OCI-LY7 (cell line): ENCODE results near the gene PCNX3. TPM values are rescaled to one million over a fixed set of nuclear protein-coding genes. Genes with fewer than 3 reads are reported as not detected.
"Not testable (repeated sequence)": the region's sequence is repeated elsewhere in the genome, so short reads cannot be mapped to it uniquely, and the experiment has no call there.

Source experiments
- BruUV-seq: library from RNA; stranded (reverse); fragments of 400-500 nt; replicated peaks from 2 replicates; lab custom pipeline; 2021; lab: Mats Ljungman, UMichigan
- CTCF ChIA-PET: fragments of 300-600 bp; sonication (Branson Sonifier 250); formaldehyde crosslinking; loops from one replicate; lab custom pipeline; 2022; ENCODE audit warnings: antibody characterized with exemption; ENCODE audit not compliant: unreplicated experiment; lab: Charles Lee
- POLR2A ChIA-PET: fragments of 300-600 bp; sonication (Branson Sonifier 250); formaldehyde crosslinking; loops from one replicate; lab custom pipeline; 2022; ENCODE audit warnings: antibody characterized with exemption; lab: Charles Lee
- DNase-seq: peaks from one replicate; pipeline ENCODE4 v3.0.0-alpha.2; 2015; ENCODE audit warnings: low spot score
- H2AFZ ChIP-seq: fragments of 200-600 bp; sonication (generic), shearing (Covaris generic); 2 replicates; pipeline ENCODE4 v1.6.1; 2014; ENCODE audit warnings: mild to moderate bottlenecking, antibody characterized with exemption, low read length, moderate library complexity
- H3K27ac ChIP-seq: fragments of 200-600 bp; sonication (generic); 2 replicates; pipeline ENCODE4 v1.5.1; 2014; ENCODE audit warnings: mixed run types, low read depth, mild to moderate bottlenecking, moderate library complexity, low read length, inconsistent platforms; ENCODE audit not compliant: poor library complexity, severe bottlenecking
- H3K36me3 ChIP-seq: fragments of 200-600 bp; sonication (generic); 2 replicates; pipeline ENCODE4 v1.6.1; 2014; ENCODE audit warnings: mild to moderate bottlenecking, antibody characterized with exemption, low read length, moderate library complexity, mixed read lengths; ENCODE audit not compliant: insufficient read depth
- H3K4me1 ChIP-seq: fragments of 200-600 bp; sonication (generic); 2 replicates; pipeline ENCODE4 v1.5.1; 2014; ENCODE audit warnings: mild to moderate bottlenecking, low read length; ENCODE audit not compliant: insufficient read depth, poor library complexity, severe bottlenecking
- H3K4me2 ChIP-seq: fragments of 200-600 bp; sonication (generic); 2 replicates; pipeline ENCODE4 v1.6.1; 2014; ENCODE audit warnings: mild to moderate bottlenecking, low read length
- H3K4me3 ChIP-seq: fragments of 200-600 bp; sonication (generic); 2 replicates; pipeline ENCODE4 v1.5.1; 2014; ENCODE audit warnings: mild to moderate bottlenecking, low read depth, low read length; ENCODE audit not compliant: poor library complexity, severe bottlenecking
- H3K79me2 ChIP-seq: fragments of 200-600 bp; sonication (generic); 2 replicates; pipeline ENCODE4 v1.6.1; 2016; ENCODE audit warnings: low read depth, mild to moderate bottlenecking, low read length, moderate library complexity, mixed read lengths; ENCODE audit not compliant: insufficient read depth
- H3K9me2 ChIP-seq: fragments of 200-600 bp; sonication (generic); 2 replicates; pipeline ENCODE4 v1.6.1; 2016; ENCODE audit warnings: mild to moderate bottlenecking, low read length, mixed read lengths; ENCODE audit not compliant: insufficient read depth
- H3K9me3 ChIP-seq: fragments of 200-600 bp; sonication (generic); 2 replicates; pipeline ENCODE4 v1.6.1; 2014; ENCODE audit warnings: mild to moderate bottlenecking, mixed run types, low read length, mixed read lengths
- H4K20me1 ChIP-seq: fragments of 200-600 bp; sonication (generic); 2 replicates; pipeline ENCODE4 v1.6.1; 2014; ENCODE audit warnings: mild to moderate bottlenecking, antibody characterized with exemption, low read length, moderate library complexity, mixed read lengths; ENCODE audit not compliant: insufficient read depth
- EZH2phosphoT487 ChIP-seq: fragments of 200-600 bp; sonication (generic); IDR thresholded peaks from 2 replicates; pipeline ENCODE4 v1.6.1; 2018; ENCODE audit warnings: low read depth, borderline replicate concordance, mild to moderate bottlenecking, mixed run types, antibody characterized with exemption, low read length, moderate library complexity, mixed read lengths
- intact Hi-C: fragments of 100-400 bp; cut with micrococcal nuclease; formaldehyde crosslinking; loops from one replicate; pipeline ENCODE4 v1.10.0; 2022; ENCODE audit not compliant: unreplicated experiment
- total RNA-seq, 2 experiments: library from RNA; depleted of rRNA in 1 of 2; stranded (reverse); fragments of >200 nt in 1 of 2; shearing (Covaris generic) in 1 of 2; gene quantifications; 2 replicates each; pipeline ENCODE4 v1.2.3, GENCODE V29; 2014 to 2022
- TF ChIP-seq, protein P1 (sequence below): fragments of 200-600 bp; sonication (generic); conservative IDR thresholded peaks from 2 replicates; pipeline ENCODE4 v1.5.1; 2014; ENCODE audit warnings: mild to moderate bottlenecking, antibody characterized with exemption, low read length, moderate library complexity, mixed read lengths

Gene PCNX3
- total RNA-seq, 2 experiments from 2014 or later = 36.2 to 66.7 TPM

DNA sequence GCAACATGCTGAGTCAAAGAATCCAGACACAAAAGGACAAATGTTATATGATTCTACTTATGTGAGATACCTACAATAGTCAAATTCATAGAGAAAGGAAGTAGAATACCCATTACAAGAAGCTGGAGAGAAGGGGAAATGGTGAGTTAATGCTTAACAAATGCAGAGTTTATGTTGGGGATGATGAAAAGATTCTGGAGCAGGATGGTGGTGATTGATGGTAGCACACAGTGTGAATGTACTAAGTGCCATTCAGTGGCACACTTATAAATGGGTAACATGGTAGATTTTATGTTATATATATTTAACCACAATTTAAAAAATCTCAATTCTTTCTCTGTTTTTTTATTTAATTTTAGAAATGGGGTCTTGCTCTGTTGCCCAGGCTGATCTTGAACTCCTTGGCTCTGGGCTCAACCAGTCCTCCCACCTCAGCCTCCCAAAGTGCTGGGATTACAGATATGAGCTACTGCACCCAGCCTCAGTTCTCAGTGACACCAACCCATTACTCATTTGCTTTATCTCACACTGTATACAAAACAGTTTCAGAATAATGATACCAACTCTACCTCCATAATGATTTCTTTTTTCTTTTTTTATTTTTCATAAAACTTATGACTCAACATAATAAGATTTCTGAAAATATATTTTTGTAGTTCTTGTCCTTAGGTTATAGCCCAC is 56.7 kb downstream of the PCNX3 start:
- no peaks in the 10 kb centered on the region for H4K20me1 ChIP-seq
- no peaks in the 10 kb centered on the region for H3K9me3 ChIP-seq
- no peaks in the 10 kb centered on the region for H3K79me2 ChIP-seq
- CTCF ChIA-PET = interaction anchor here (0.6 kb wide), 1 partner anchor 33 kb away, joined by 3 read pairs; no protein-coding TSS in a partner anchor
- intact Hi-C loops = no loop called here
- BruUV-seq = no TSS peak
- H3K36me3 ChIP-seq = no peaks in the 10 kb centered on the region
- TF ChIP-seq, protein P1, sequence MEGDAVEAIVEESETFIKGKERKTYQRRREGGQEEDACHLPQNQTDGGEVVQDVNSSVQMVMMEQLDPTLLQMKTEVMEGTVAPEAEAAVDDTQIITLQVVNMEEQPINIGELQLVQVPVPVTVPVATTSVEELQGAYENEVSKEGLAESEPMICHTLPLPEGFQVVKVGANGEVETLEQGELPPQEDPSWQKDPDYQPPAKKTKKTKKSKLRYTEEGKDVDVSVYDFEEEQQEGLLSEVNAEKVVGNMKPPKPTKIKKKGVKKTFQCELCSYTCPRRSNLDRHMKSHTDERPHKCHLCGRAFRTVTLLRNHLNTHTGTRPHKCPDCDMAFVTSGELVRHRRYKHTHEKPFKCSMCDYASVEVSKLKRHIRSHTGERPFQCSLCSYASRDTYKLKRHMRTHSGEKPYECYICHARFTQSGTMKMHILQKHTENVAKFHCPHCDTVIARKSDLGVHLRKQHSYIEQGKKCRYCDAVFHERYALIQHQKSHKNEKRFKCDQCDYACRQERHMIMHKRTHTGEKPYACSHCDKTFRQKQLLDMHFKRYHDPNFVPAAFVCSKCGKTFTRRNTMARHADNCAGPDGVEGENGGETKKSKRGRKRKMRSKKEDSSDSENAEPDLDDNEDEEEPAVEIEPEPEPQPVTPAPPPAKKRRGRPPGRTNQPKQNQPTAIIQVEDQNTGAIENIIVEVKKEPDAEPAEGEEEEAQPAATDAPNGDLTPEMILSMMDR = no peak
- TF ChIP-seq EZH2phosphoT487 = no peak
- no peak overlapping the region for H3K27ac ChIP-seq
- H3K4me2 ChIP-seq = no peak overlapping the region
- H3K4me3 ChIP-seq = no peak overlapping the region
- H3K9me2 ChIP-seq = no peaks in the 10 kb centered on the region
- H3K4me1 ChIP-seq = no peaks in the 10 kb centered on the region
- DNase-seq = no peak
- H2AFZ ChIP-seq = no peak overlapping the region
- POLR2A ChIA-PET = no interaction called here

DNA sequence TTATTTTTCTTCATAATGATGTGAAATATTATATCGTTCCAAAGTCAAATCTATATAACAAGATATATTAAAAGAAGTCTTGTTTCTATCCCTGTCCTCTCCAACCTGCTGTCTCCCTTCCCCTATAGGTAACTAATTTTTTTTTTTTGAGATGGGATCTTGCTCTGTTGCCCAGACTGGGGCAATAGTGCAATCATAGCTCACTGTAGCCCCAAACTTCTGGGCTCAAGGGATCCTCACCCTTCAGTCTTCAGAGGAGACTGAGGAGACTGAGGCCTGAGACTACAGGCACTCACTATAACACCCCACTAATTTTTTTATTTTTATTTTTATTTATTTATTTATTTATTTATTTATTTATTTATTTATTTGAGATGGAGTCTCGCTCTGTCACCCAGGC is 57.4 kb downstream of the PCNX3 start:
- no peak overlapping the region for H3K27ac ChIP-seq
- CTCF ChIA-PET = no interaction called here
- no TSS peak for BruUV-seq
- H4K20me1 ChIP-seq = no peaks in the 10 kb centered on the region
- H2AFZ ChIP-seq = no peak overlapping the region
- no peak overlapping the region for H3K4me3 ChIP-seq
- no peaks in the 10 kb centered on the region for H3K79me2 ChIP-seq
- no peak for TF ChIP-seq EZH2phosphoT487
- TF ChIP-seq, protein P1 = no peak
- no peaks in the 10 kb centered on the region for H3K36me3 ChIP-seq
- H3K9me2 ChIP-seq = no peaks in the 10 kb centered on the region
- H3K9me3 ChIP-seq = no peaks in the 10 kb centered on the region
- POLR2A ChIA-PET = no interaction called here
- no peak overlapping the region for H3K4me2 ChIP-seq
- no peak for DNase-seq
- intact Hi-C loops = no loop called here
- no peaks in the 10 kb centered on the region for H3K4me1 ChIP-seq

DNA sequence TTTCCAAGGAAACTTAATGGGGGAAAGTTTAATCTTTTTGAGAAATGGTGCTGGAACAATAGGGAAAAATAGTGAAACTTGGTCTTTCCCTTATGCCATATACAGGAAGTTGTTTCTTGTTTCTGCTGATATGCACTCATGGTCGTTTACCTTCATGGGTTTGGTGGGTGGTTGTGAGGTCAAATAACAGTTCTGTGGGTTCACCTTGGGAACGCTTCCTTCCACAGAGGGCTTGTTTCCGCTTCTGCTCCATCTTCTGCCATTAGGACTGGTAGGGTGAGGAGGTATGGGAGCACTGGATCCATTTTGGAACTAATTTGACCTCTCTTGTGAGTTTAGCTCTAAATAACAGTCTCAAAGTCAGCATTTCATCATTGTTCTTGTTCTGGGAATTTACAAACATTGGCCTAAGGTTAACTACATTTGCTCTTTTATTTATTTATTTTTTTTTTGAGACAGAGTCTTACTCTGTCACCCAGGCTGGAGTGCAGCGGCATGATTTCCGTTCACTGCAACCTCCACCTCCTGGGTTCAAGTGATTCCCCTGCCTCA is 64.7 kb downstream of the PCNX3 start:
- Histone ChIP-seq H3K4me2 (no peak overlapping the region), H3K36me3 (no peaks in the 10 kb centered on the region), H3K27ac (no peak overlapping the region), H3K4me1 (no peaks in the 10 kb centered on the region), H3K4me3 (no peak overlapping the region), H3K79me2 (no peaks in the 10 kb centered on the region), H3K9me2 (no peaks in the 10 kb centered on the region), H2AFZ (no peak overlapping the region), H4K20me1 (no peaks in the 10 kb centered on the region), H3K9me3 (no peaks in the 10 kb centered on the region)
- TF ChIP-seq, protein P1 = no peak
- TF ChIP-seq EZH2phosphoT487 = no peak
- DNase-seq = no peak
- BruUV-seq = no TSS peak
- intact Hi-C loops = no loop called here
- ChIA-PET POLR2A (interaction anchor here (0.7 kb wide), 3 partner anchors 9 to 194 kb away, joined by 3 to 5 read pairs (median 3); no protein-coding TSS in a partner anchor), CTCF (no interaction called here)

DNA sequence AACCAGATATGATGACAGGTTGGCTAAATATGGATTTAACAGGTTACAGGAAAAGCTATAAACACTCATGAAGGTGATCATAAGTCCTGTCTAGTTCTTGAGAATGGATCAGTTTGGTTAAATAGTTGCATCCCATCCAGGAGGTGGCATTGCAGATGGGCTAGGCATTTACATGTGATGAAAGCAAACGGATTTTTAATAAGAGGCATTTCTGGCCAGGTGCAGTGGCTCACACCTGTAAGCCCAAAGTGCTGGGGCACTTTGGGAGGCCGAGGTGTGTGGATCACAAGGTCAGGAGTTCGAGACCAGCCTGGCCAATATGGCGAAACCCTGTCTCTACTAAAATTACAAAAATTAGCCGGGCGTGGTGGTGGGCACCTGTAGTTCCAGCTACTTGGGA is 67.9 kb downstream of the PCNX3 start:
- H3K4me2 ChIP-seq, H3K79me2 ChIP-seq, H3K9me2 ChIP-seq, intact Hi-C loops, H2AFZ ChIP-seq, POLR2A ChIA-PET, CTCF ChIA-PET, BruUV-seq, DNase-seq, H3K36me3 ChIP-seq, H3K4me3 ChIP-seq, H3K9me3 ChIP-seq, H4K20me1 ChIP-seq, H3K4me1 ChIP-seq, H3K27ac ChIP-seq: not testable (repeated sequence)
